Measurements from ENCODE around the gene KRT39. TPM values are rescaled to one million over a fixed set of nuclear protein-coding genes. Genes with fewer than 3 reads are reported as not detected.
"Not testable (repeated sequence)": the region's sequence is repeated elsewhere in the genome, so short reads cannot be mapped to it uniquely, and the experiment has no call there.

The KRT39 gene
- total and polyA plus RNA-seq, 2 donors from 2014 or later, result not detected

GRCh38 chr17:40931311-40931710, 35.4 kb downstream of the KRT39 start:
- Histone ChIP-seq H3K27ac (ENCODE audit: low read depth in 2 of 2, low read length in 2 of 2) (no peak overlapping the region), H3K4me3 (ENCODE audit: low read length in 3 of 3) (no peak overlapping the region), H3K4me1 (ENCODE audit: control insufficient read depth in 2 of 3, insufficient read depth in 2 of 3, low read depth in 1 of 3, low read length in 3 of 3) (no peaks in the 10 kb centered on the region), H3K9ac (ENCODE audit: low read length in 3 of 3) (no peak overlapping the region), H3K36me3 (ENCODE audit: control insufficient read depth in 2 of 3, insufficient read depth in 3 of 3, low read length in 3 of 3) (no peaks in the 10 kb centered on the region), H3K27me3 (ENCODE audit: control insufficient read depth, insufficient read depth, low read length) (no peaks in the 10 kb centered on the region), H3K9me3 (ENCODE audit: control insufficient read depth in 2 of 3, insufficient read depth in 1 of 3, low read length in 3 of 3) (no peaks in the 10 kb centered on the region)
- FAIRE-seq (no peak), DNase-seq (no peak)
- intact Hi-C loops (cut with DNase I), result no loop called here
- TF ChIP-seq CTCF (IDR thresholded peaks at IDR 0.05; ENCODE audit: borderline replicate concordance, extremely low read depth, insufficient read depth), result no peak

- Histone ChIP-seq H3K9me3 (ENCODE audit: control insufficient read depth in 2 of 3, insufficient read depth in 1 of 3, low read length in 3 of 3) (no peaks in the 10 kb centered on the region), H3K27ac (ENCODE audit: low read depth in 2 of 2, low read length in 2 of 2) (no peak overlapping the region), H3K4me1 (ENCODE audit: control insufficient read depth in 2 of 3, insufficient read depth in 2 of 3, low read depth in 1 of 3, low read length in 3 of 3) (no peaks in the 10 kb centered on the region), H3K27me3 (ENCODE audit: control insufficient read depth, insufficient read depth, low read length) (no peaks in the 10 kb centered on the region), H3K4me3 (ENCODE audit: low read length in 3 of 3) (no peak overlapping the region), H3K9ac (ENCODE audit: low read length in 3 of 3) (no peak overlapping the region), H3K36me3 (ENCODE audit: control insufficient read depth in 2 of 3, insufficient read depth in 3 of 3, low read length in 3 of 3) (no peaks in the 10 kb centered on the region)
- DNase-seq, result no peak
- TF ChIP-seq CTCF (IDR thresholded peaks at IDR 0.05; ENCODE audit: borderline replicate concordance, extremely low read depth, insufficient read depth), result no peak
- intact Hi-C loops (cut with DNase I), result no loop called here
- no peak for FAIRE-seq
Observed at GRCh38 chr17:40926341-40926740, 40.4 kb downstream of the KRT39 start.

- Histone ChIP-seq H3K4me1 (ENCODE audit: control insufficient read depth in 2 of 3, insufficient read depth in 2 of 3, low read depth in 1 of 3, low read length in 3 of 3) (no peaks in the 10 kb centered on the region), H3K9ac (ENCODE audit: low read length in 3 of 3) (no peak overlapping the region), H3K27me3 (ENCODE audit: control insufficient read depth, insufficient read depth, low read length) (no peaks in the 10 kb centered on the region), H3K4me3 (ENCODE audit: low read length in 3 of 3) (no peak overlapping the region), H3K9me3 (ENCODE audit: control insufficient read depth in 2 of 3, insufficient read depth in 1 of 3, low read length in 3 of 3) (no peaks in the 10 kb centered on the region), H3K27ac (ENCODE audit: low read depth in 2 of 2, low read length in 2 of 2) (no peak overlapping the region), H3K36me3 (ENCODE audit: control insufficient read depth in 2 of 3, insufficient read depth in 3 of 3, low read length in 3 of 3) (no peaks in the 10 kb centered on the region)
- no peak for TF ChIP-seq CTCF (IDR thresholded peaks at IDR 0.05; ENCODE audit: borderline replicate concordance, extremely low read depth, insufficient read depth)
- DNase-seq, result no peak
- intact Hi-C loops (cut with DNase I), result no loop called here
- no peak for FAIRE-seq
Observed at GRCh38 chr17:40922239-40922638, 44.5 kb downstream of the KRT39 start.

- H3K27ac ChIP-seq (ENCODE audit: low read depth in 2 of 2, low read length in 2 of 2), result no peak overlapping the region
- intact Hi-C loops (cut with DNase I), result no loop called here
- FAIRE-seq, result no peak
Observed at GRCh38 chr17:40921026-40921425, 45.7 kb downstream of the KRT39 start.

GRCh38 chr17:40917116-40917515, 49.6 kb downstream of the KRT39 start:
- not testable (repeated sequence) for H3K4me3 ChIP-seq (ENCODE audit: low read length in 3 of 3); H3K9me3 ChIP-seq (ENCODE audit: control insufficient read depth in 2 of 3, insufficient read depth in 1 of 3, low read length in 3 of 3); H3K36me3 ChIP-seq (ENCODE audit: control insufficient read depth in 2 of 3, insufficient read depth in 3 of 3, low read length in 3 of 3); H3K4me1 ChIP-seq (ENCODE audit: control insufficient read depth in 2 of 3, insufficient read depth in 2 of 3, low read depth in 1 of 3, low read length in 3 of 3); H3K27ac ChIP-seq (ENCODE audit: low read depth in 2 of 2, low read length in 2 of 2); H3K9ac ChIP-seq (ENCODE audit: low read length in 3 of 3); FAIRE-seq; H3K27me3 ChIP-seq (ENCODE audit: control insufficient read depth, insufficient read depth, low read length); DNase-seq
- intact Hi-C loops (cut with DNase I), result loop anchor here (10.0 kb wide), 1 partner anchor 408 kb away; no protein-coding TSS in a partner anchor

More at GRCh38 chr17:40921026-40921425, 45.7 kb downstream of the KRT39 start:
- no peaks in the 10 kb centered on the region for H3K36me3 ChIP-seq (ENCODE audit: control insufficient read depth in 2 of 3, insufficient read depth in 3 of 3, low read length in 3 of 3)
- DNase-seq, result no peak
- no peaks in the 10 kb centered on the region for H3K27me3 ChIP-seq (ENCODE audit: control insufficient read depth, insufficient read depth, low read length)
- TF ChIP-seq CTCF (IDR thresholded peaks at IDR 0.05; ENCODE audit: borderline replicate concordance, extremely low read depth, insufficient read depth), result no peak
- H3K9me3 ChIP-seq (ENCODE audit: control insufficient read depth in 2 of 3, insufficient read depth in 1 of 3, low read length in 3 of 3), result no peaks in the 10 kb centered on the region
- no peaks in the 10 kb centered on the region for H3K4me1 ChIP-seq (ENCODE audit: control insufficient read depth in 2 of 3, insufficient read depth in 2 of 3, low read depth in 1 of 3, low read length in 3 of 3)
- H3K9ac ChIP-seq (ENCODE audit: low read length in 3 of 3), result no peak overlapping the region
- no peak overlapping the region for H3K4me3 ChIP-seq (ENCODE audit: low read length in 3 of 3)
